GM04503 (cell line): Measurements from ENCODE around the gene DNAAF3.
A peak's percentile ranks its signal among the peaks of the same experiment; 100 is the strongest.
"Not testable (repeated sequence)": the region's sequence is repeated elsewhere in the genome, so short reads cannot be mapped to it uniquely, and the experiment has no call there.

Source experiments
- DNase-seq: peaks from one replicate; pipeline ENCODE4 v3.0.0-alpha.2; 2012; ENCODE audit warnings: low read depth

Gene DNAAF3

GRCh38 chr19:55166530-55167268 is at the start of gene DNAAF3:
TSS of gene DNAAF3 (minus strand) at chr19:55166613. CDS start at chr19:55166413, 200 bp downstream.
- peak; percentile 88 for DNase-seq

- no peak for DNase-seq
Measured at GRCh38 chr19:55213547-55213946, 47.1 kb upstream of the DNAAF3 start.

- DNase-seq = no peak
Measured at GRCh38 chr19:55212447-55212846, 46.0 kb upstream of the DNAAF3 start.

- DNase-seq = peak; percentile 80
Measured at GRCh38 chr19:55209693-55210472, 43.5 kb upstream of the DNAAF3 start.

DNA sequence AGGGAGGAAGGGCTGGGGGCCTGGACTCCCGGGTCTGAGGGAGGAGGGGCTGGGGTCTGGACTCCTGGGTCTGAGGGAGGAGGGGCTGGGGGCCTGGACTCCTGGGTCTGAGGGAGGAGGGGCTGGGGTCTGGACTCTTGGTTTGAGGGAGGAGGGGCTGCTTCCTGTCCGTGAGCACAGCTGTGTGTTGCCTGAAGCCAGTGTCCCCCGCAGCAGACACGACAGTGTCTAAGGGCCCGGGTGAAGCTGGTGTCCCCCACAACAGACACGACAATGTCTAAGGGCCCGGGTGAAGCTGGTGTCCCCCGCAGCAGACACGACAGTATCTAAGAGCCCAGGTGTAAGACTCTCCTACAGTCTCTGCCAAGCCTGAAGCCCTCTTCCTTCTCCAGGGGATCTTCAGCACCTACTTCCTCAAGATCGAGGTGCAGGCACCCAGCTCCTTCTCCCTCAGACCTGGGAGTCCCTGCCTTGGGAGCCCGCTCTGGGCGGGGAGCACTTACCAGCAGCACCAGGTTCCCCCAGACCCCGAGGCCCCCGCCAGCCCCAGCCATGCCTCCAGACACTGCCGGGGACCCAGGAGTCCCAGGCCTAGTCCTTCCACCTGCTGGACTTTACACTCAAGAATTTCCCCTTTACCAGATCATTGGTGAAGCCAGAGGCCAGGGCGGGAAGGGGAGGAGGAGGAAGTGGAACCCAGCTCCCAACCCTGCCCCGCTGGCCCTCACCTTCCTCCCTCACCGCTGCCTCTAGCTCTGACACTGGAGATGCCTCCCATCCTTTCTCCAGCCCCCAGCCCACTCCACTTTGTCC is 42.7 kb upstream of the DNAAF3 start, which contains the start of gene PTPRH:
Gene PTPRH, minus strand, starts transcription at position 622 of the 813 bp plus-strand sequence. Its CDS starts 68 bp downstream, at position 554.
- no peak for DNase-seq

- DNase-seq = peak; percentile 54
Measured at GRCh38 chr19:55206664-55207500, 40.5 kb upstream of the DNAAF3 start.

DNA sequence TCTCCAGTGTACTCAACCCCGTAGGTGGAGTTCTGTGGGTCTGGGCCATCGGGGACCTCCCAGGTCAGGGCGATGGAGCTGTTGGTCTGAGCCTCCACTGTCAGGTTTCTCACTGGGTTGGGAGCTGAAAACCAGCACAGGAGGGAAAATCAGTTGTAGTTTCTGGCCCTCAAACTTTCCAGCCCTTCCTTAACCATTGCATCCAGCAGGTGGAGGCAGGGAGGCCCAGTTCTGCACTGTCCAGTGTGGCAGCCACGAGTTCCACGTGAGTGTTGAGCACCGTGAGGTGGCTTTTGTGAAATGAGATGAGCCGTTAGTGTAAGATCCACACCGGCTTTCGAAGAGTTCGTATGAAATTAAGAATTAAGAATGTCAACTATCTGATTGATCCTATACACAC is 35.8 kb upstream of the DNAAF3 start:
- DNase-seq = not testable (repeated sequence)

GRCh38 chr19:55199620-55200204 is 33.3 kb upstream of the DNAAF3 start:
- DNase-seq = no peak

DNA sequence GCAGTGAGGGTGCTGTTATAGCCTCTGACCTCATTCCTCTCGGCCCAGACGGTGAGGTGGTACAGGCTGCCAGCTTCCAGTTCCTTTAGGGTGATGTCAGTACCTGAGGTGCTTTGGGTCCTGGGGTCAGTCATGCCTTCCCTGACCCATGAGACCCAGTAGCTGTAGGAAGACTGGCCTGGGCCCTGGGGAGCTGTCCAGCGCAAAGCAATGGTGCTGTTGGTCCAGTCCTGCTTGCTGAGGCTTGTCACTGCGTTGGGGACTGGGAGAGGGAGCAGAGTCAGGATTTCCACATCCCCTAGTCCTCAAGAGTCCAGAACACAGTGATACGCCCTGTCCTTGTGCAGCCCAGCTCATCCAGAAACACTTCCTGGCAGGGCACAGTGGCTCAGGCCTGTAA is 32.2 kb upstream of the DNAAF3 start:
- DNase-seq = no peak

GRCh38 chr19:55197528-55197927 is 31.1 kb upstream of the DNAAF3 start:
- no peak for DNase-seq

DNA sequence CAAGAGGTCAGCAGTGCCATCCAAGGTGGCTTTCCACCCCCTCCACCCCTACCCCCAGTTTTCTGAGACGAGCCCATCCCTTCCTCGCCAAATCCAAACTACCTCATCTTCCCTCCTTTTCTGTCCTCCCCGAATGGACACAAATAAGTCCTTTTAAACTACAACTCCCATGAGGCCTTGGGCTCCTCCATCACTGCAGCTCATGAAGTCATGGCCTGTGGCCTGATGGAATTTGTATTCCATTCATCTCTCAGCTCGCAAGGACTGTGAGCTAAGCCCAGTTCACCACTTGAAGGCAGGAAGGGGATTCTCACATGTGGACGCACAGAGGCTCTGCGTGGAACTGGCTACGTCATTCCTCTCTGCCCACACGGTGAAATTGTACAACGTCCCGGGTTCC is 30.4 kb upstream of the DNAAF3 start:
- no peak for DNase-seq

DNA sequence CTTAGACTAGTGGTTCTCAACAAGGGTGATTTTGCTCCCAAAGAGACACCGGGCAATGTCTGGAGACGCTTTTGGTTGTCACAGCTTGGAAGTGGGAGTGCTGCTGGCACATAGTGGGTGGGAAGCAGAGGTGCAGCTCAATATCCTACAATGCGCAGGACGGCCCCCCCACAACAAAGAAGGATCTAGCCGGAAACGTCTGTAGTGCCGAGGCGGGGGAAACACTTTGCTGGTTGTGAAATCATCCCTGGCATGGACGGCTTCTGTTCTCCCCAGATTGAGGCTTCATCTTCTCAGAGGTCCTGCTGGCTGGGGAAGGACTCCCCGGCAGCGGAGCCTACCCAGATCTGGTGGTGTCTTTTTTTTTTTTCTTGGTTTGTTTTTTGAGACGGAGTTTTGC is 27.1 kb upstream of the DNAAF3 start:
- DNase-seq = no peak

DNA sequence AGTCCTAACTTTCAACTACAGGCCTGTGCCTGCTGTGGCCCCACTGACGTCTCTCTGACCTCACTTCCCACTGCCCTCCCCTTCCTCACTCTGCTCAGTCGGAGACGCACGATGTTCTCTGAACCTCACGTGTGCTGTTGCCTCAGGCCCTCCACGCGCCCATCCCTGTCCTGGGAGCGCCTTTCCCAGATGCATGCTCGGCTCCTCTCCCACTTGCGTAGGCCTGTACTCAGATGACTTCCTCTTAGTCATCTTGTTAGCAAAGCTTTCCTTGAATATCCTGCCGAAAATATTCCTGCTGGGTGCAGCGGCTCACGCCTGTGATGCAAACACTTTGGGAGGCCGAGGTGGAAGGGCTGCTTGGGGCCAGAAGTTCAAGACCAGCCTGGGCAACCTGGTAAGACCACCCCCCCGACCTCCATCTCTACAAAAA is 23.0 kb upstream of the DNAAF3 start:
- peak; percentile 68 for DNase-seq

- no peak for DNase-seq
Measured at GRCh38 chr19:55188625-55189024, 22.2 kb upstream of the DNAAF3 start.

DNA sequence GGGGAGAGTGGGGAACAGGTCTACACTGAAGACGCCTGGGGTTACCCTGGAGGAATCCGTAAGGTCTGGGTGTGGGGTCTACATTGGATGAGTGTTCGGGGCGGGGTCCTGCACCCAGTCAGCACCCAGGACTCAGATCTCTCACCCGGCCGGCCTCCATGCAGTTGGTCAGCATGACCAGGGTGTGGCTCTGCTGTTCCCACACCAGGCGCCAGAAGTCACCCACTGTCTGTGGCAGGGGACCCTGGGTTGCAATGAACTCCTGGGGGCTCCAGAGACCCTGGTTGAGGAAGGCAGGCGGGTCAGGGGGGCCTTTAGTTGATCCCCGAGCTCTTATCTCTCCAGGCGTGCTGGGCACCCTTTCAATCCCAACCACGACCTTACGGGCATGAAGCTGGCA is 19.7 kb upstream of the DNAAF3 start:
- DNase-seq = no peak

DNA sequence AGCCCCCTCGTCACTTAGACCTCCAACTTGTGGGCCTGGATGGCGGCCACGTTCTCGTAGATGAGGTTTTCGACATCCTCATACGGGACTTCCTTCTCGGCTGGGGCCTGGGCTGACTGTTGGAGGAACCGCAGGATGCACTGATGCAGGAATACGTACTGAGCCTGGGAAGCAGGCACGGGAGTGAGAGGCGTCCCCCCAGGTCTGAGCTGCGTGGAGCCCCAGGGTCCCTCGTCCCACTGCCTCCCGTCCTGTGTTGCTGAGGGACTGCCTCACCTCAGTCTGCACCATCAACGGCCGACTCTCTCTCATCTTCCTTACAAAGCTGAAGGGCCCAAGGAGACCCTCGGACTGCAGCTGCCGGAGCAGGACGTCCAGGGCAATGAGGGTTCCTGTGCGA is 15.3 kb upstream of the DNAAF3 start:
- DNase-seq = no peak

GRCh38 chr19:55179606-55180484 is 13.4 kb upstream of the DNAAF3 start, which contains the start of gene SYT5:
TSS of gene SYT5 (minus strand) at chr19:55180289. CDS start at chr19:55179041, 1,248 bp downstream.
- no peak for DNase-seq

GRCh38 chr19:55178781-55179599 is 12.6 kb upstream of the DNAAF3 start:
- DNase-seq = no peak

GRCh38 chr19:55176076-55176475 is 9.7 kb upstream of the DNAAF3 start:
- no peak for DNase-seq
